22Rv1 (cell line): Measurements from ENCODE around the gene STYXL1.

Experiments
- ZFX ChIP-seq: fragments of 450-650 bp; IDR thresholded peaks from 2 replicates; pipeline ENCODE4 v1.6.1; 2017; ENCODE audit warnings: antibody characterized with exemption, borderline replicate concordance
- TF ChIP-seq, protein P1 (sequence below): fragments of 450-650 bp; IDR thresholded peaks from 2 replicates; pipeline ENCODE4 v1.5.1; 2017; ENCODE audit warnings: mild to moderate bottlenecking

DNA sequence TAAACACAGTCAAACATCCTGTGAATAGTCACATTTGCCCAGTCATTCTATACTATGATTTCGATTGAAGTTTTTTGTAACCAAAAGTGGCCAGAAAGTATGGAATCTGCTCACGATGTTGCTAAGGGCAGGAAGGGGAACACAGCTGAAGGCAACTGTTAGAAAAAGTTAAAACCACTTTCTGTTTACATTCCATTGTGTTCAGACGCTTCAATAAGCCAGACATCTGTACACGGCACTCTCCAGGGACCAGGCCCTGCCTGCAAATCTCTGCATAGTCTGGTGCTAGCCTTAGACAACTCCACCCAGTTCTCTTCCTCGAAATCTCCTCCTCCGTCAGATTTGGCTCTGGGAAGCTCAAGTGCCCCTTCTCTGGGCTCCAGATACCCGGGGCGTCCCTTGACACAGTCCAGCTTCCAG, 36.3 kb downstream of the STYXL1 start:
- TF ChIP-seq, protein P1, sequence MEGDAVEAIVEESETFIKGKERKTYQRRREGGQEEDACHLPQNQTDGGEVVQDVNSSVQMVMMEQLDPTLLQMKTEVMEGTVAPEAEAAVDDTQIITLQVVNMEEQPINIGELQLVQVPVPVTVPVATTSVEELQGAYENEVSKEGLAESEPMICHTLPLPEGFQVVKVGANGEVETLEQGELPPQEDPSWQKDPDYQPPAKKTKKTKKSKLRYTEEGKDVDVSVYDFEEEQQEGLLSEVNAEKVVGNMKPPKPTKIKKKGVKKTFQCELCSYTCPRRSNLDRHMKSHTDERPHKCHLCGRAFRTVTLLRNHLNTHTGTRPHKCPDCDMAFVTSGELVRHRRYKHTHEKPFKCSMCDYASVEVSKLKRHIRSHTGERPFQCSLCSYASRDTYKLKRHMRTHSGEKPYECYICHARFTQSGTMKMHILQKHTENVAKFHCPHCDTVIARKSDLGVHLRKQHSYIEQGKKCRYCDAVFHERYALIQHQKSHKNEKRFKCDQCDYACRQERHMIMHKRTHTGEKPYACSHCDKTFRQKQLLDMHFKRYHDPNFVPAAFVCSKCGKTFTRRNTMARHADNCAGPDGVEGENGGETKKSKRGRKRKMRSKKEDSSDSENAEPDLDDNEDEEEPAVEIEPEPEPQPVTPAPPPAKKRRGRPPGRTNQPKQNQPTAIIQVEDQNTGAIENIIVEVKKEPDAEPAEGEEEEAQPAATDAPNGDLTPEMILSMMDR, result no peak
- TF ChIP-seq ZFX, result no peak
